BE2C (cell line): ENCODE results near the gene KCNJ14.

ENCODE experiments used
- DNase-seq: peaks from one replicate; pipeline ENCODE4 v3.0.0-alpha.2; 2020
- H3K27me3 ChIP-seq: fragments of 250-450 bp; sonication (Bioruptor Pico); 2 replicates; pipeline ENCODE4 v1.5.1; 2020; ENCODE audit warnings: mild to moderate bottlenecking
- H3K36me3 ChIP-seq: fragments of 250-450 bp; sonication (Bioruptor Pico); 2 replicates; pipeline ENCODE4 v1.5.1; 2020; ENCODE audit warnings: mild to moderate bottlenecking
- H3K4me1 ChIP-seq: fragments of 250-450 bp; sonication (Bioruptor Pico); 2 replicates; pipeline ENCODE4 v1.5.1; 2020
- H3K4me3 ChIP-seq: 2 replicates; pipeline ENCODE4 v1.5.1; 2011; ENCODE audit warnings: low read depth, low read length
- H3K9me3 ChIP-seq: fragments of 250-450 bp; sonication (Bioruptor Pico); 2 replicates; pipeline ENCODE4 v1.5.1; 2020
- TF ChIP-seq, protein P1 (sequence below): IDR thresholded peaks from 2 replicates; pipeline ENCODE4 v1.5.1; 2012; ENCODE audit warnings: mild to moderate bottlenecking, low read depth, low read length

The KCNJ14 gene

DNA sequence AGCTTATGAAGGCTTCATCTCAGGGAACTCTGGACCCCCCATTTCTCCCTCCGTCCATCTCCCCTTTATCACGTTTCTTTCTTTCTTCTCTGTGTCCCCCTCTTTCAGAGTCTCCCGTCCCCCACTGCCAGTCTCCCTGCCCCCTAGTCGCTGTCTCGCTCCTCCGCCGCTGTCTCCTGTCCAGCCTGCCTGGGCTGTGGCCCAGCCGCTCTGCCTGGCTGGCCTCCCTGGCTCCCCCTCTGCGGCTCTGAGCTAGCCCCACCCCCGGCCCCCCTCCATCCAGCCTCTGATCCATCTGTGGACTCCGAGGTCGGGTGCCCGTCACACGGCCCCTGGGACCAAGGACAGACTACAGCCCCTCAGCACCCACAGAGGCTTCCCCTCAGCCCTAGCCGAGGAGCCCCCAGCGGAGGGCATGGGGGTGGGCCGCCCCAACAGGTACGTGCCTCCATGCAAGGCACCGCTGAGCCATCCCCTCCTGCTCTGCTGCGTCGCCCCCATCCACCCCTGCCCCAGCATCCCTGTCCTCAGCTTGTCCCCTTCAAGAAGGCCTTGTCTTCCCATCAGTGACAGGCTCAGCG lies 1.1 kb upstream of the KCNJ14 start:
- Histone ChIP-seq H3K36me3 (peaks cover 60% of the 10 kb centered on the region), H3K4me1 (no peaks in the 10 kb centered on the region), H3K9me3 (no peaks in the 10 kb centered on the region), H3K4me3 (no peak overlapping the region), H3K27me3 (no peaks in the 10 kb centered on the region)
- TF ChIP-seq, protein P1, sequence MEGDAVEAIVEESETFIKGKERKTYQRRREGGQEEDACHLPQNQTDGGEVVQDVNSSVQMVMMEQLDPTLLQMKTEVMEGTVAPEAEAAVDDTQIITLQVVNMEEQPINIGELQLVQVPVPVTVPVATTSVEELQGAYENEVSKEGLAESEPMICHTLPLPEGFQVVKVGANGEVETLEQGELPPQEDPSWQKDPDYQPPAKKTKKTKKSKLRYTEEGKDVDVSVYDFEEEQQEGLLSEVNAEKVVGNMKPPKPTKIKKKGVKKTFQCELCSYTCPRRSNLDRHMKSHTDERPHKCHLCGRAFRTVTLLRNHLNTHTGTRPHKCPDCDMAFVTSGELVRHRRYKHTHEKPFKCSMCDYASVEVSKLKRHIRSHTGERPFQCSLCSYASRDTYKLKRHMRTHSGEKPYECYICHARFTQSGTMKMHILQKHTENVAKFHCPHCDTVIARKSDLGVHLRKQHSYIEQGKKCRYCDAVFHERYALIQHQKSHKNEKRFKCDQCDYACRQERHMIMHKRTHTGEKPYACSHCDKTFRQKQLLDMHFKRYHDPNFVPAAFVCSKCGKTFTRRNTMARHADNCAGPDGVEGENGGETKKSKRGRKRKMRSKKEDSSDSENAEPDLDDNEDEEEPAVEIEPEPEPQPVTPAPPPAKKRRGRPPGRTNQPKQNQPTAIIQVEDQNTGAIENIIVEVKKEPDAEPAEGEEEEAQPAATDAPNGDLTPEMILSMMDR: no peak
- DNase-seq: no peak

DNA sequence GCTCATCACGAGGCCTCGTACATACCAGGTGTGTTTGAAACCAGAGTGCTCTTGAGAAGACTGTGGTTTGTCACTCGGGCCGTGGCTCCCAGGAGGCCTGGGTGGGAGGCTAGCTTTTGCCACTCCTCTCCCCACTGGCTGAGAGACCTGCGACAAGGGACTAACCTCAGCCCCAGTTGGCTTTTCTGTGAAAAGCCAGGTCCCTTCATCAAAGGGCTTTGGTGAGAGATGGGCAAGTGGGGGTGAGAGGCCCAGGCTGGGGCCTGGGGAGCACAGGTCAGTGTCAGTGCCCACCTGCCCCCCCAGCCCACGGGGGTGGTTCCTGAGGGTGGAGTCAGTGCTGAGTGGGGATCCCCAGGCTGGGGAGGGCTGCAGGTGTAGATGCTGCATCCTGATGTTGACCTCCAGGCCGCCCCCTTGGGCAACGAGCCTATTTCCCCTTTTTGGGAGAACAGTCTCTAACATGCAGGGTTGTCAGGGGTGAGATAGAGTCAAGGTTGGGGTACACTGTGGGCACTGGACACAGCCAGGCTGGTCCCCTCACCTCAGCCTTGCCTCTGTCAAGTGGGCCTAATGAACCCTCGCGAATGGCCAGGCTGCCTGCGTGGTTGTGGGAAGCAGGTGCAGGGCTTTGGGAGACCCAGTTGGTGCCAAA lies 661 bp downstream of the KCNJ14 start:
- TF ChIP-seq, protein P1: no peak
- Histone ChIP-seq H3K4me1 (no peaks in the 10 kb centered on the region), H3K36me3 (peaks cover 47% of the 10 kb centered on the region), H3K4me3 (no peak overlapping the region), H3K27me3 (no peaks in the 10 kb centered on the region), H3K9me3 (no peaks in the 10 kb centered on the region)
- no peak for DNase-seq

DNA sequence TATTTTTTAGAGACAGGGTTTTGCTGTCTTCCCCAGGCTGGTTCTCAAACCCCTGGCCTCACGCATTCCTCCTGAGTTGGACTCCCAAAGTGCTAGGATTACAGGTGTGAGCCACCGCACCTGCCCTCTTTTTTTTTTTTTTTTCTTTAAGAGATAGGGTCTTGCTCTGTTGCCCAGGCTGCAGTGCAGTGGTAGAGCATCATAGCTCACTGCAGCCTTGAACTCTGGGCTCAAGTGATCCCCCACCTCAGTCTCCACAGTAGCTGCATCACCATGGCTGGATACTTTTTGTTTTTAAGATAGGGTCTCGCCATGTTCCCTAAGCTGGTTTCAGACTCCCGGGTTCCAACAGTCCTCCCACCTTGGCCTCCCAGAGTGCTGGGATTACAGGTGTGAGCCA lies 1.5 kb downstream of the KCNJ14 start:
- TF ChIP-seq, protein P1: no peak
- no peak for DNase-seq
- H3K4me1 ChIP-seq: no peaks in the 10 kb centered on the region
- H3K27me3 ChIP-seq: no peaks in the 10 kb centered on the region
- no peaks in the 10 kb centered on the region for H3K9me3 ChIP-seq
- no peak overlapping the region for H3K4me3 ChIP-seq
- H3K36me3 ChIP-seq: peaks cover 39% of the 10 kb centered on the region

DNA sequence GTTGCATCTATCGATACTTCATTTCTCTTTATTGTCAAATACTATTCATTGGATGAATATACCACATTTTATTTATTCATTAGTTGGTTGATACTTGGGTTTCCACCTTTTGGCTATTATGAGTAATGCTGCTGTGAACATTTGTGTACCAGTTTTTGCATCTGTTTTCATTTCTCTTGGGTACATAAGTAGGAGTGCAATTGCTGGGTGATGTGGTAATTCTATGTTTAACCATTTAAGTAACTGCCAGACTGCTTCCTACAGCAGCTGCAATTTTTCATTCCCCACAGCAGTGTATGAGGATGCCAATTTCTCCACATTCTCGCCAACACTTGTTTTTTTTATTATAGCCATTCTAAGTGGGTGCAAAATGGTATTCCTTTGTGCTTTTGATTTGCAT lies 2.6 kb downstream of the KCNJ14 start:
- no peak for DNase-seq
- no peak overlapping the region for H3K4me3 ChIP-seq
- H3K36me3 ChIP-seq: peaks cover 34% of the 10 kb centered on the region
- H3K27me3 ChIP-seq: no peaks in the 10 kb centered on the region
- TF ChIP-seq, protein P1: no peak
- no peaks in the 10 kb centered on the region for H3K4me1 ChIP-seq
- H3K9me3 ChIP-seq: no peaks in the 10 kb centered on the region

DNA sequence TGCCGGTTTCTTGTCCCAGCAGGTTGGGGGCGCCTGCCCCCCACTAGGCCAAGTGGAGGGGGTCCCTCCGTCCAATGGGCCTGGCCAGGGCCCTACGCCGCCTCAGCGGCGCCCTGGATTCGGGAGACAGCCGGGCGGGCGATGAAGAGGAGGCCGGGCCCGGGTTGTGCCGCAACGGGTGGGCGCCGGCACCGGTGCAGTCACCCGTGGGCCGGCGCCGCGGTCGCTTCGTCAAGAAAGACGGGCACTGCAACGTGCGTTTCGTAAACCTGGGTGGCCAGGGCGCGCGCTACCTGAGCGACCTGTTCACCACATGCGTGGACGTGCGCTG lies 6.2 kb downstream of the KCNJ14 start:
- H3K9me3 ChIP-seq: no peaks in the 10 kb centered on the region
- H3K27me3 ChIP-seq: no peaks in the 10 kb centered on the region
- no peak for DNase-seq
- TF ChIP-seq, protein P1: no peak
- peaks cover 12% of the 10 kb centered on the region for H3K36me3 ChIP-seq
- H3K4me3 ChIP-seq: no peak overlapping the region
- no peaks in the 10 kb centered on the region for H3K4me1 ChIP-seq

DNA sequence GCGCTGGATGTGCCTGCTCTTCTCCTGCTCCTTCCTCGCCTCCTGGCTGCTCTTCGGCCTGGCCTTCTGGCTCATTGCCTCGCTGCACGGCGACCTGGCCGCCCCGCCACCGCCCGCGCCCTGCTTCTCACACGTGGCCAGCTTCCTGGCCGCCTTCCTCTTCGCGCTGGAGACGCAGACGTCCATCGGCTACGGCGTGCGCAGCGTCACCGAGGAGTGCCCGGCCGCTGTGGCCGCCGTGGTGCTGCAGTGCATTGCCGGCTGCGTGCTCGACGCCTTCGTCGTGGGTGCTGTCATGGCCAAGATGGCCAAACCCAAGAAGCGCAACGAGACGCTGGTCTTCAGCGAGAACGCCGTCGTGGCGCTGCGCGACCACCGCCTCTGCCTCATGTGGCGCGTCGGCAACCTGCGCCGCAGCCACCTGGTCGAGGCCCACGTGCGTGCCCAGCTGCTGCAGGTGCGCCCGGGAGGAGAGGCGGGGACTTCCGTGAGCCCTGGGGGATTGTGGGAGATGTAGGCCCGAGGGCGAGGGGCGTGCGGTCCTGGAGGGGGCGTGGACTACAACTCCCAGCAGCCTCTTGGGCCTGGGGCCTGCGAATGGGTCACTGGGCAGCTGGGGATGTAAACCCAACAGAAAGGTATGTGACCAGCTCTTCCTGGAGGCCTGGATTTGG lies 6.7 kb downstream of the KCNJ14 start:
- Histone ChIP-seq H3K4me1 (no peaks in the 10 kb centered on the region), H3K27me3 (no peaks in the 10 kb centered on the region), H3K9me3 (no peaks in the 10 kb centered on the region), H3K4me3 (no peak overlapping the region), H3K36me3 (peaks cover 9% of the 10 kb centered on the region)
- no peak for DNase-seq
- TF ChIP-seq, protein P1: no peak
